ENCODE results near the gene MKS1. TPM values are rescaled to one million over a fixed set of nuclear protein-coding genes. Genes with fewer than 3 reads are reported as not detected.
A peak's percentile ranks its signal among the peaks of the same experiment; 100 is the strongest.

MKS1 gene
- total RNA-seq, 4 donors from 2014 or later: 8.5 to 51.9 (median 18.3) TPM

DNA sequence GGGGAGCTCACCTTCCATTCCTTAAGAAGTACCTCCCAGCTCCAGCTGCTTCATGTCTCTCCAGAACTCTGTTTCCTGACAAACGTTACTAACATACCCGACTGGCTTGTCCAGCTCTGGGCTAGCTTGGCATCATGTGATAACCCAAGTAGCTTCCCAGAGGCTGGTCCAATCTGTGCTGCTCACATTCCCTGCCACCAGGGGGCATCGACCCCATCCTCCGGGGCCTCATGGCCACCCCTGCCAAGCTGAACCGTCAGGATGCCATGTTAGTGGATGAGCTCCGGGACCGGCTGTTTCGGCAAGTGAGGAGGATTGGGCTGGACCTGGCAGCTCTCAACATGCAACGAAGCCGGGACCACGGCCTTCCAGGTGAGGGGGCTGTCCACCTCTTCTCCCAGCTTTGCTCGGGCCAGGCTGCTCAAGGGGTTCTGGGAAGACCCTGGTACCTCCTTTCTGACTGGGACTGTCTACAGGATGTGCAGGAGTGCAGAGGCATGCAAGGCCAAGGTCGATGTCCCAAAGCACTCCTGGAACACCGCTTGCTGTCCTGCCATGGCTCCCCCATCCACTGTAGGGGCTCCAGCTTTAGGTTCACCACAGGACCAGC is 18.9 kb downstream of the MKS1 start:
- H3K36me3 ChIP-seq: no peaks in the 10 kb centered on the region
- 49% methylated on average over 14 of the region's 14 CpGs; no CpG with 5 or more reads in 1 of the 2 donors for WGBS, 2 donors (ENCODE audit: low coverage in 1 of 2)
- intact Hi-C loops (cut with DNase I; ENCODE audit: low total_unique reads) (no loop called here), in situ Hi-C loops (cut with MboI; ENCODE audit: low pct_ligation_motif_present in 1 of 4, low pct_unique_long_range_greater_than_20kb in 1 of 4, low sequenced_read_pairs in 3 of 4) (no loop called here)
- H3K27ac ChIP-seq: no peak overlapping the region
- H3K9me3 ChIP-seq: no peaks in the 10 kb centered on the region
- TF ChIP-seq, protein P1, sequence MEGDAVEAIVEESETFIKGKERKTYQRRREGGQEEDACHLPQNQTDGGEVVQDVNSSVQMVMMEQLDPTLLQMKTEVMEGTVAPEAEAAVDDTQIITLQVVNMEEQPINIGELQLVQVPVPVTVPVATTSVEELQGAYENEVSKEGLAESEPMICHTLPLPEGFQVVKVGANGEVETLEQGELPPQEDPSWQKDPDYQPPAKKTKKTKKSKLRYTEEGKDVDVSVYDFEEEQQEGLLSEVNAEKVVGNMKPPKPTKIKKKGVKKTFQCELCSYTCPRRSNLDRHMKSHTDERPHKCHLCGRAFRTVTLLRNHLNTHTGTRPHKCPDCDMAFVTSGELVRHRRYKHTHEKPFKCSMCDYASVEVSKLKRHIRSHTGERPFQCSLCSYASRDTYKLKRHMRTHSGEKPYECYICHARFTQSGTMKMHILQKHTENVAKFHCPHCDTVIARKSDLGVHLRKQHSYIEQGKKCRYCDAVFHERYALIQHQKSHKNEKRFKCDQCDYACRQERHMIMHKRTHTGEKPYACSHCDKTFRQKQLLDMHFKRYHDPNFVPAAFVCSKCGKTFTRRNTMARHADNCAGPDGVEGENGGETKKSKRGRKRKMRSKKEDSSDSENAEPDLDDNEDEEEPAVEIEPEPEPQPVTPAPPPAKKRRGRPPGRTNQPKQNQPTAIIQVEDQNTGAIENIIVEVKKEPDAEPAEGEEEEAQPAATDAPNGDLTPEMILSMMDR (IDR thresholded peaks at IDR 0.05): peak; percentile 19 to 37 (median 29)
- TF ChIP-seq EP300 (IDR thresholded peaks at IDR 0.05; ENCODE audit: low read depth): no peak
- DNase-seq: peak; percentile 40
- peaks cover 24% of the 10 kb centered on the region for H3K27me3 ChIP-seq
- H3K4me1 ChIP-seq: no peaks in the 10 kb centered on the region
- no peak overlapping the region for H3K4me3 ChIP-seq

DNA sequence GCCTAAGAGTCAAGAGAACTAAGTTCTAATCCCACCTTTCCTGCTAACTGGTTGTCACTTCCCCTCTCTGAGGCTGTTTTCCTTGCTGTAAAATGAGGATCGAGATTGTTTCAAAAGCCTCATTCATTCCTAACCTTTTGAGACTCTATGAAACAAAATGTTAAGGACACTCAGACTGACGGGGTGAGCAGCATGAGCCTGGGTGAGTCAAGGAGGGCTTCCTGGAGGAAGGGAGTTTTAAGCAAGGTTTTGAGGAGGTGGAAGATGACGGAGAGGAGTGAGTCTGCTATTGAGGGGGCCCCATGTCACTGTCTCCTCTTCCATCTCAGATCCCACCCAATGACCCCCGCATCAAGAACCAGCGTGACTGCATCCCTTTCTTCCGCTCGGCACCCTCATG is 22.4 kb downstream of the MKS1 start:
- H3K27me3 ChIP-seq: peaks cover 24% of the 10 kb centered on the region
- no peaks in the 10 kb centered on the region for H3K36me3 ChIP-seq
- in situ Hi-C loops (cut with MboI; ENCODE audit: low pct_ligation_motif_present in 1 of 4, low pct_unique_long_range_greater_than_20kb in 1 of 4, low sequenced_read_pairs in 3 of 4) (no loop called here), intact Hi-C loops (cut with DNase I; ENCODE audit: low total_unique reads) (no loop called here)
- H3K9me3 ChIP-seq: no peaks in the 10 kb centered on the region
- no peak overlapping the region for H3K4me3 ChIP-seq
- DNase-seq: no peak
- H3K27ac ChIP-seq: no peak overlapping the region
- H3K4me1 ChIP-seq: no peaks in the 10 kb centered on the region
- WGBS, 2 donors (ENCODE audit: low coverage in 1 of 2): 75 to 78% methylated on average over 7 of the region's 7 CpGs
- no peak for TF ChIP-seq EP300 (IDR thresholded peaks at IDR 0.05; ENCODE audit: low read depth)
- TF ChIP-seq, protein P1 (IDR thresholded peaks at IDR 0.05): no peak
- TF ChIP-seq POLR2A (IDR thresholded peaks at IDR 0.05): no peak

DNA sequence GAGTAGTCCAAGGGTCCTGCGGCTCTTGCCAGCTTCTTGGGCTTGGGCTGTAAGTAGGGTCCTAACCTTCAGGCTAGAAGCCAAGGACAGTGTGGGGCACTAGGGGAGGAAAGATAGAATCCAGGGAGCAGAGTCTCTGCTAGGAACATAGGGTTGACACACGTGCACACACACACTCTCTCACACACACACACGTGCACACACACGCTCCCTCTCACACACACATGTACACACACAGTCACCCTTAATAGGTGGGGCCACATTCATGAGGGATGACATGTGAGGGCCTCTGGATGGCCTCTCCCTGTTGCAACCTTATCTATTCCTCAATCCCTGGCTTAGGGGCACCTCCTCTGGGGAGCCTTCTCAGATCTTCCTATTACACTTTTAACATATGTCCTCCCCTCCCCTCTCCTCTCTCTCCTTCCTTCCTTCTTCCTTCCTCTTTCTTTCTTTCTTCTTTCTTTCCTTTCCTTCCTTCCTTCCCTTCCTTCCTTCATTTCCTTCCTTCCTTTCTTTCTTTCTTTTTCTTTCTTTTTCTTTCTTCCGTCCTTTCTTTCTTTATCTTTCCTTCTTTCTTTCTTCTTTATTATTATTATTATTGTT is 23.4 kb downstream of the MKS1 start:
- in situ Hi-C loops (cut with MboI; ENCODE audit: low pct_ligation_motif_present in 1 of 4, low pct_unique_long_range_greater_than_20kb in 1 of 4, low sequenced_read_pairs in 3 of 4) (no loop called here), intact Hi-C loops (cut with DNase I; ENCODE audit: low total_unique reads) (no loop called here)
- Histone ChIP-seq H3K27ac (no peak overlapping the region), H3K4me3 (no peak overlapping the region), H3K9me3 (no peaks in the 10 kb centered on the region), H3K4me1 (no peaks in the 10 kb centered on the region), H3K36me3 (no peaks in the 10 kb centered on the region), H3K27me3 (peaks cover 24% of the 10 kb centered on the region)
- DNase-seq: no peak
- 82 to 88% methylated on average over 1 to 5 of the region's 5 CpGs for WGBS, 2 donors (ENCODE audit: low coverage in 1 of 2)
- no peak for TF ChIP-seq POLR2A (IDR thresholded peaks at IDR 0.05)
- no peak for TF ChIP-seq EP300 (IDR thresholded peaks at IDR 0.05; ENCODE audit: low read depth)
- TF ChIP-seq POLR2AphosphoS5 (IDR thresholded peaks at IDR 0.05): no peak
- TF ChIP-seq, protein P1 (IDR thresholded peaks at IDR 0.05): no peak

DNA sequence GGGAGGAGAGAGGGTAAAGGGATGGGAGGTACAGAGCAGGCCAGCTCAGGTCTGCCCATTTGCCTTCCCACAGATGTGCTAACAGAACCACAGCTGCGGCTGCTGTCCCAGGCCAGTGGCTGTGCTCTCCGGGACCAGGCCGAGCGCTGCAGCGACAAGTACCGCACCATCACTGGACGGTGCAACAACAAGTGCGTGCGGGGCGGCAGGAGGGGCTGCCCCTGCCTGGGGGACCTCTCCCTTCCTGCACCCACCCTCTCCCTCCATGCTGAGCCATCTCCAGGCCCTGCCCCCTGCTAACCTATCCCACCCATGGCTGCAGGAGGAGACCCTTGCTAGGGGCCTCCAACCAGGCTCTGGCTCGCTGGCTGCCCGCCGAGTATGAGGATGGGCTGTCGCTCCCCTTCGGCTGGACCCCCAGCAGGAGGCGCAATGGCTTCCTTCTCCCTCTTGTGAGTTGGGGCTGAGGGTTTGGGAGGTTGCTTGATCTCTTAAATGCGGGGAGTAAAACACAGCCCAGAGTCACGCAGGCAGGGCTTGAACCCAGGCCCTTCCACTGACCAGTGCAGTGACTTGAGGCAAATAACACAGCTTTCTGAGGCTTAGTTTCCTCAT is 25.3 kb downstream of the MKS1 start:
- Histone ChIP-seq H3K4me3 (no peak overlapping the region), H3K36me3 (no peaks in the 10 kb centered on the region), H3K27me3 (peaks cover 30% of the 10 kb centered on the region), H3K4me1 (no peaks in the 10 kb centered on the region), H3K9me3 (no peaks in the 10 kb centered on the region), H3K27ac (no peak overlapping the region)
- TF ChIP-seq, protein P1 (IDR thresholded peaks at IDR 0.05): no peak
- TF ChIP-seq POLR2AphosphoS5 (IDR thresholded peaks at IDR 0.05) (no peak), EP300 (IDR thresholded peaks at IDR 0.05; ENCODE audit: low read depth) (no peak), POLR2A (IDR thresholded peaks at IDR 0.05) (no peak)
- intact Hi-C loops (cut with DNase I; ENCODE audit: low total_unique reads) (no loop called here), in situ Hi-C loops (cut with MboI; ENCODE audit: low pct_ligation_motif_present in 1 of 4, low pct_unique_long_range_greater_than_20kb in 1 of 4, low sequenced_read_pairs in 3 of 4) (no loop called here)
- no peak for DNase-seq
- 79 to 82% methylated on average over 3 to 18 of the region's 18 CpGs for whole genome bisulfite sequencing, 2 donors (ENCODE audit: low coverage in 1 of 2)
